OCI-LY1 (cell line): ENCODE results near the gene CNST.

ENCODE experiments used
- H2AFZ ChIP-seq: fragments of 200-600 bp; sonication (generic), shearing (Covaris generic); 2 replicates; pipeline ENCODE4 v1.6.0; 2014; ENCODE audit warnings: antibody characterized with exemption, mild to moderate bottlenecking, low read length
- H3F3A ChIP-seq: fragments of 200-600 bp; sonication (generic), shearing (Covaris generic); 2 replicates; pipeline ENCODE4 v1.6.0; 2014; ENCODE audit warnings: mild to moderate bottlenecking, antibody characterized with exemption, low read length, moderate library complexity; ENCODE audit not compliant: insufficient read depth
- H3K27ac ChIP-seq: fragments of 200-600 bp; sonication (generic); 2 replicates; pipeline ENCODE4 v1.5.1; 2014; ENCODE audit warnings: low read length, mixed run types, mild to moderate bottlenecking, low read depth; ENCODE audit not compliant: poor library complexity, severe bottlenecking
- H3K27me3 ChIP-seq: fragments of 200-600 bp; sonication (generic); 2 replicates; pipeline ENCODE4 v1.6.0; 2014; ENCODE audit warnings: antibody characterized with exemption, mild to moderate bottlenecking, low read length, moderate library complexity; ENCODE audit not compliant: insufficient read depth
- H3K36me3 ChIP-seq: fragments of 200-600 bp; sonication (generic); 2 replicates; pipeline ENCODE4 v1.6.1; 2014; ENCODE audit warnings: mild to moderate bottlenecking, antibody characterized with exemption, low read length, moderate library complexity, mixed read lengths; ENCODE audit not compliant: insufficient read depth
- H3K4me1 ChIP-seq: fragments of 200-600 bp; sonication (generic); 2 replicates; pipeline ENCODE4 v1.5.1; 2014; ENCODE audit warnings: mild to moderate bottlenecking, low read length, moderate library complexity; ENCODE audit not compliant: insufficient read depth, severe bottlenecking
- H3K4me2 ChIP-seq: fragments of 200-600 bp; sonication (generic), shearing (Covaris generic); 2 replicates; pipeline ENCODE4 v1.6.1; 2014; ENCODE audit warnings: low read length
- H3K4me3 ChIP-seq: fragments of 200-600 bp; sonication (generic); 2 replicates; pipeline ENCODE4 v1.5.1; 2014; ENCODE audit warnings: low read length, low read depth, mild to moderate bottlenecking, mixed read lengths; ENCODE audit not compliant: poor library complexity, severe bottlenecking
- H3K79me2 ChIP-seq: fragments of 200-600 bp; shearing (Covaris generic); 2 replicates; pipeline ENCODE4 v1.6.1; 2016; ENCODE audit warnings: mixed run types, low read length, mixed read lengths; ENCODE audit not compliant: insufficient read depth
- H3K9ac ChIP-seq: fragments of 200-600 bp; sonication (generic), shearing (Covaris generic); 2 replicates; pipeline ENCODE4 v1.6.1; 2014; ENCODE audit warnings: mild to moderate bottlenecking, low read length, mixed read lengths
- H3K9me2 ChIP-seq: fragments of 200-600 bp; sonication (generic), shearing (Covaris generic); 2 replicates; pipeline ENCODE4 v1.6.1; 2014; ENCODE audit warnings: low read depth, mild to moderate bottlenecking, low read length, mixed read lengths
- H3K9me3 ChIP-seq: fragments of 200-600 bp; shearing (Covaris generic); 2 replicates; pipeline ENCODE4 v1.6.1; 2014; ENCODE audit warnings: low read length, mixed read lengths
- H4K20me1 ChIP-seq: fragments of 200-600 bp; sonication (generic), shearing (Covaris generic); 2 replicates; pipeline ENCODE4 v1.6.0; 2016; ENCODE audit warnings: mild to moderate bottlenecking, low read length; ENCODE audit not compliant: insufficient read depth
- CTCF ChIP-seq: fragments of 200-600 bp; sonication (generic), shearing (Covaris generic); IDR thresholded peaks from 2 replicates; pipeline ENCODE4 v1.5.1; 2017; ENCODE audit warnings: mild to moderate bottlenecking, antibody characterized with exemption, low read length, moderate library complexity, mixed read lengths
- EZH2 ChIP-seq: fragments of 200-600 bp; sonication (generic), shearing (Covaris generic); IDR thresholded peaks from 2 replicates; pipeline ENCODE4 v1.8.0; 2017; ENCODE audit warnings: borderline replicate concordance, mixed run types, mild to moderate bottlenecking, antibody characterized with exemption, low read length, moderate library complexity, mixed read lengths

The CNST gene

GRCh38 chr1:246695136-246695535 is 128.9 kb downstream of the CNST start:
- Histone ChIP-seq H2AFZ (no peak overlapping the region), H3K9ac (no peak overlapping the region), H3K4me3 (no peak overlapping the region), H3K9me2 (no peaks in the 10 kb centered on the region), H3K79me2 (no peaks in the 10 kb centered on the region), H3K36me3 (no peaks in the 10 kb centered on the region), H3K27me3 (no peaks in the 10 kb centered on the region), H3K27ac (peak overlapping the region; percentile 60), H3K4me2 (no peak overlapping the region), H4K20me1 (no peaks in the 10 kb centered on the region), H3K9me3 (no peaks in the 10 kb centered on the region), H3K4me1 (peaks cover 52% of the 10 kb centered on the region), H3F3A (no peaks in the 10 kb centered on the region)
- TF ChIP-seq CTCF: no peak
- TF ChIP-seq EZH2: no peak

DNA sequence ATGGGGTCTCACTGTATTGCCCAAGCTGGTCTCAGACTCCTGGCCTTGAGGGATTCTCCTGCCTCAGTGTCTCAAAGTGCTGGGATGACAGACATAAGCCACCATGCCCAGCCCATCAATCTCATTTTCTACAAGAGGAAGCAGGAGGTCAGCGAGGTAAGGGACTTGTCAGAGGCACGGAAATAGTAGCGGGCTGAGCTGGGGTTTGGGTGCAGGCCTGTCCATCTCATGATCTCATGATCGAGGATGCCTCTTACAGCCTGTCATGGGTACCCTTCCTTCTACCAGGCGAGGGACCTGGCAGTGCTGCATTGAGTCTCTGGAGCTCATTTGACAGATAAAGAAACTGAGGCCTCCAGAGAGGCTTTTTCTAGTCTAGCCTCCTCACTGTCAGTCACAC is 129.4 kb downstream of the CNST start:
- H3K4me3 ChIP-seq: no peak overlapping the region
- no peaks in the 10 kb centered on the region for H3K9me2 ChIP-seq
- H3K36me3 ChIP-seq: no peaks in the 10 kb centered on the region
- H3K9ac ChIP-seq: no peak overlapping the region; the same call in 1 of the 2 replicates
- H2AFZ ChIP-seq: peak overlapping the region; percentile 96
- no peak overlapping the region for H3K4me2 ChIP-seq
- no peaks in the 10 kb centered on the region for H3K9me3 ChIP-seq
- no peaks in the 10 kb centered on the region for H3K27me3 ChIP-seq
- H3F3A ChIP-seq: no peaks in the 10 kb centered on the region
- TF ChIP-seq CTCF: no peak
- no peak for TF ChIP-seq EZH2
- H3K27ac ChIP-seq: peak overlapping the region; percentile 68
- H3K79me2 ChIP-seq: no peaks in the 10 kb centered on the region
- H3K4me1 ChIP-seq: peaks cover 48% of the 10 kb centered on the region
- no peaks in the 10 kb centered on the region for H4K20me1 ChIP-seq

GRCh38 chr1:246698466-246699094 is 132.3 kb downstream of the CNST start:
- Histone ChIP-seq H3K4me3 (peak overlapping the region; percentile 32), H3K27ac (peak overlapping the region; percentile 92), H3K79me2 (no peaks in the 10 kb centered on the region), H3K4me1 (peaks cover 48% of the 10 kb centered on the region), H3K27me3 (no peaks in the 10 kb centered on the region), H3K4me2 (peak overlapping the region; percentile 54), H3K9me3 (no peaks in the 10 kb centered on the region), H3K9me2 (no peaks in the 10 kb centered on the region), H4K20me1 (no peaks in the 10 kb centered on the region), H3K9ac (peak overlapping the region; percentile 55), H2AFZ (peak overlapping the region; percentile 41; the same call in 1 of the 2 replicates), H3F3A (no peaks in the 10 kb centered on the region), H3K36me3 (no peaks in the 10 kb centered on the region)
- TF ChIP-seq CTCF (no peak), EZH2 (no peak)
